Measurements from ENCODE around the gene NHERF1. TPM values are rescaled to one million over a fixed set of nuclear protein-coding genes. Genes with fewer than 3 reads are reported as not detected.

Gene NHERF1
- total RNA-seq, 3 donors from 2014 or later = 15.8 to 82.8 (median 36.4) TPM

GRCh38 chr17:74785096-74785980, 36.9 kb downstream of the NHERF1 start:
- no peak for DNase-seq (ENCODE audit: low spot score in 2 of 2)

GRCh38 chr17:74785981-74786360, 37.5 kb downstream of the NHERF1 start:
- Histone ChIP-seq H3K36me3 (no peaks in the 10 kb centered on the region), H3K4me1 (no peaks in the 10 kb centered on the region), H3K27me3 (no peaks in the 10 kb centered on the region), H3K9me3 (no peaks in the 10 kb centered on the region), H3K4me3 (no peak overlapping the region), H3K27ac (no peak overlapping the region)
- intact Hi-C loops (cut with DNase I; ENCODE audit: low total_unique reads) = no loop called here
- DNase-seq (ENCODE audit: low spot score in 2 of 2) = no peak
- no peak for TF ChIP-seq POLR2AphosphoS5 (IDR thresholded peaks at IDR 0.05)
- no peak for TF ChIP-seq POLR2A (IDR thresholded peaks at IDR 0.05)
- TF ChIP-seq CTCF (IDR thresholded peaks at IDR 0.05) = no peak

More at GRCh38 chr17:74785096-74785980, 36.9 kb downstream of the NHERF1 start:
- Histone ChIP-seq H3K27me3 (no peaks in the 10 kb centered on the region), H3K36me3 (no peaks in the 10 kb centered on the region), H3K4me1 (no peaks in the 10 kb centered on the region), H3K9me3 (no peaks in the 10 kb centered on the region), H3K27ac (no peak overlapping the region), H3K4me3 (no peak overlapping the region)
- intact Hi-C loops (cut with DNase I; ENCODE audit: low total_unique reads) = no loop called here
- TF ChIP-seq POLR2A (IDR thresholded peaks at IDR 0.05) = no peak
- no peak for TF ChIP-seq CTCF (IDR thresholded peaks at IDR 0.05)
- TF ChIP-seq POLR2AphosphoS5 (IDR thresholded peaks at IDR 0.05) = no peak

GRCh38 chr17:74786431-74787055, 38.1 kb downstream of the NHERF1 start:
- DNase-seq (ENCODE audit: low spot score in 2 of 2) = no peak
- no peak overlapping the region for H3K27ac ChIP-seq
- no peaks in the 10 kb centered on the region for H3K27me3 ChIP-seq
- intact Hi-C loops (cut with DNase I; ENCODE audit: low total_unique reads) = no loop called here
- no peaks in the 10 kb centered on the region for H3K36me3 ChIP-seq
- H3K4me3 ChIP-seq = no peak overlapping the region
- no peaks in the 10 kb centered on the region for H3K9me3 ChIP-seq
- TF ChIP-seq POLR2A (IDR thresholded peaks at IDR 0.05) (no peak), POLR2AphosphoS5 (IDR thresholded peaks at IDR 0.05) (no peak), CTCF (IDR thresholded peaks at IDR 0.05) (no peak)
- H3K4me1 ChIP-seq = no peaks in the 10 kb centered on the region

GRCh38 chr17:74790161-74791058, 42.0 kb downstream of the NHERF1 start:
- Histone ChIP-seq H3K36me3 (no peaks in the 10 kb centered on the region), H3K27me3 (no peaks in the 10 kb centered on the region), H3K9me3 (no peaks in the 10 kb centered on the region), H3K4me3 (no peak overlapping the region), H3K4me1 (no peaks in the 10 kb centered on the region), H3K27ac (no peak overlapping the region)
- TF ChIP-seq CTCF (IDR thresholded peaks at IDR 0.05) (no peak), POLR2AphosphoS5 (IDR thresholded peaks at IDR 0.05) (no peak)
- no peak for DNase-seq (ENCODE audit: low spot score in 2 of 2)
- intact Hi-C loops (cut with DNase I; ENCODE audit: low total_unique reads) = loop anchor here (10.0 kb wide), 1 partner anchor 74 kb away; no protein-coding TSS in a partner anchor

Measured in breast epithelium (tissue), 4 donors.